HCT116 (cell line): Measurements from ENCODE around the gene FTSJ3.

Source experiments
- EZH2phosphoT487 ChIP-seq: fragments of 200-600 bp; IDR thresholded peaks from 2 replicates; pipeline ENCODE4 v1.6.1; 2018; ENCODE audit warnings: antibody characterized with exemption, borderline replicate concordance
- SIN3A ChIP-seq: IDR thresholded peaks from 2 replicates; pipeline ENCODE4 v1.6.1; 2012; ENCODE audit warnings: low read depth
- ZNF274 ChIP-seq: fragments of 200-500 bp; sonication (Bioruptor generic); IDR thresholded peaks from 2 replicates; pipeline ENCODE4 v1.6.1; 2014; ENCODE audit warnings: mild to moderate bottlenecking, low read depth, low read length, inconsistent platforms
- TF ChIP-seq, protein P1 (sequence below), 3 experiments: fragments of 200-600 bp in 1 of 3; sonication (generic) in 1 of 3; IDR thresholded peaks in 2 of 3; conservative IDR thresholded peaks in 1 of 3; 2 replicates each; pipeline ENCODE4 v1.5.1; 2012 to 2017; ENCODE audit warnings: low read depth in 2 of 3, low read length in 2 of 3, antibody characterized with exemption in 1 of 3, borderline replicate concordance in 1 of 3, control low read depth in 1 of 3, mild to moderate bottlenecking in 1 of 3, mixed read lengths in 1 of 3, mixed run types in 1 of 3, moderate library complexity in 1 of 3; ENCODE audit not compliant: insufficient read depth in 1 of 3

DNA sequence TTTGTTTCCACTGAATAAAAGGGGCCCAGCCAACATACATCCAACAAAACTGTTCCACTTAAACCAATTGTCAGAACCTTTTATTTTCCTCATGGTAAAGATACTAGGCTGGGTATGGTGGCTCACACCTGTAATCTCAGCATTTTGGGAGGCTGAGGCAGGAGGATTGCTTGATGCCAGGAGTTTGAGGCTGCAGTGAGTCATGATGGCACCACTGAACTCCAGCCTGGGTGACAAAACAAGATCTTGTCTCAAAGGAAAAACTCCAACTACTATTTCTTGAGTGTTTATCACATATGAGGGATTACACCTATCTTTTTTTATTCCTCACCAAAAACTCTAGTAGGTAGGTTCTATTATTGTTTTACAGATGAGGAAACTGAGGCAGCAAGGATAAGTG lies 4.9 kb downstream of the FTSJ3 start:
- TF ChIP-seq ZNF274, result no peak
- TF ChIP-seq, protein P1, sequence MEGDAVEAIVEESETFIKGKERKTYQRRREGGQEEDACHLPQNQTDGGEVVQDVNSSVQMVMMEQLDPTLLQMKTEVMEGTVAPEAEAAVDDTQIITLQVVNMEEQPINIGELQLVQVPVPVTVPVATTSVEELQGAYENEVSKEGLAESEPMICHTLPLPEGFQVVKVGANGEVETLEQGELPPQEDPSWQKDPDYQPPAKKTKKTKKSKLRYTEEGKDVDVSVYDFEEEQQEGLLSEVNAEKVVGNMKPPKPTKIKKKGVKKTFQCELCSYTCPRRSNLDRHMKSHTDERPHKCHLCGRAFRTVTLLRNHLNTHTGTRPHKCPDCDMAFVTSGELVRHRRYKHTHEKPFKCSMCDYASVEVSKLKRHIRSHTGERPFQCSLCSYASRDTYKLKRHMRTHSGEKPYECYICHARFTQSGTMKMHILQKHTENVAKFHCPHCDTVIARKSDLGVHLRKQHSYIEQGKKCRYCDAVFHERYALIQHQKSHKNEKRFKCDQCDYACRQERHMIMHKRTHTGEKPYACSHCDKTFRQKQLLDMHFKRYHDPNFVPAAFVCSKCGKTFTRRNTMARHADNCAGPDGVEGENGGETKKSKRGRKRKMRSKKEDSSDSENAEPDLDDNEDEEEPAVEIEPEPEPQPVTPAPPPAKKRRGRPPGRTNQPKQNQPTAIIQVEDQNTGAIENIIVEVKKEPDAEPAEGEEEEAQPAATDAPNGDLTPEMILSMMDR (IDR thresholded peaks at IDR 0.05 in 2 of 3, conservative IDR thresholded peaks at IDR 0.05 in 1 of 3; ENCODE audit: borderline replicate concordance in 1 of 3, insufficient read depth in 1 of 3, low read depth in 2 of 3, low read length in 2 of 3), result no peak
- TF ChIP-seq SIN3A, result no peak
- no peak for TF ChIP-seq EZH2phosphoT487
